NB4 (cell line): ENCODE results near the gene TSEN2.
A peak's percentile ranks its signal among the peaks of the same experiment; 100 is the strongest.

Source experiments
- DNase-seq: peaks from one replicate; pipeline ENCODE4 v3.0.0; 2010; ENCODE audit warnings: low read depth
- H3K4me3 ChIP-seq: one replicate; pipeline ENCODE4 v1.5.1; 2011; ENCODE audit warnings: mild to moderate bottlenecking, low read depth, low read length, moderate library complexity
- CTCF ChIP-seq: IDR thresholded peaks from one replicate; pipeline ENCODE4 v1.5.1; 2012; ENCODE audit warnings: low read depth, low read length
- MAX ChIP-seq: IDR thresholded peaks from 2 replicates; pipeline ENCODE4 v1.6.1; 2011; ENCODE audit warnings: low read depth, low read length
- MYC ChIP-seq: IDR thresholded peaks from 2 replicates; pipeline ENCODE4 v1.6.1; 2011; ENCODE audit warnings: low read depth, low read length
- POLR2A ChIP-seq: IDR thresholded peaks from 2 replicates; pipeline ENCODE4 v1.6.1; 2011; ENCODE audit warnings: mild to moderate bottlenecking; ENCODE audit not compliant: insufficient read length; ENCODE audit errors: extremely low read depth

TSEN2 gene

DNA sequence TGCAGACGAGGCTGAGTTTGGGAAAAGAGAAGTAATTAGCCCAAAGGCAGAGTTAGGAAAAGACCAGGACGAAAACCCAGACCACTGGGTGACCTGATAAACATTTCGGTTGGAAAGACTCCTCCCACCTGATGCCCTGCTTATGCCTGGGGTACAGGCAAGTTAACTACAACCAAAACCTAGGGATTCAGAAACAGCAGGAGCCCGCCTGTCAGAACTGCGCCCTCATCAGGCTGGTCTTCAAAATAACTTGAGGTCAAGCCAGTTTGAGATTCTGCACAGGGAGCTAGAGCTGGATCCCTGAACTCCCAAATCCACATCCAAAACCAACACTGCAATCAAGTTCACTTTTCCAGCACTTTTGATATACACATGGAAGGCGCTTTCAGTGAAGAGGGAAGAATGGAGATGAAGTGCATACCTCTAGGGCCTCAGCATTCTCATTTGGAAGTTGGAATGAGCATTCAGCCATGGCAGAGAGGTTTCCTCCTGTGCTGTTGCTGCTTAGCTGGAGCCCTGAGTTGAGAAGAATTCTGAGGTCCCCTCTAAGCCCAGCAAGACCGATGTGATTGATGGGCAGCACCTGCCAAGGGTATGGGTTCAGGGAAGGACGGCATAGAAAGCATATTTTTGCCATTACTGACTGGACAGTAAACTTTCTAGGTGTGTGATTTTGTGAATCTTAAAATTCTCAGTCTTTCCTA, 11.6 kb downstream of the TSEN2 start:
- peak; percentile 22 for DNase-seq
- no peak overlapping the region for H3K4me3 ChIP-seq
- TF ChIP-seq CTCF = peak; percentile 18
- TF ChIP-seq MAX = no peak
- no peak for TF ChIP-seq MYC
- no peak for TF ChIP-seq POLR2A

- TF ChIP-seq CTCF = no peak
- no peak for TF ChIP-seq MYC
- no peak for TF ChIP-seq MAX
- TF ChIP-seq POLR2A = no peak
- no peak for DNase-seq
- H3K4me3 ChIP-seq = no peak overlapping the region
Observed at GRCh38 chr3:12496453-12496761, 12.1 kb downstream of the TSEN2 start.

- no peak for DNase-seq
- TF ChIP-seq MAX = no peak
- no peak for TF ChIP-seq CTCF
- TF ChIP-seq POLR2A = no peak
- TF ChIP-seq MYC = no peak
- H3K4me3 ChIP-seq = no peak overlapping the region
Observed at GRCh38 chr3:12499474-12499873, 15.2 kb downstream of the TSEN2 start.

DNA sequence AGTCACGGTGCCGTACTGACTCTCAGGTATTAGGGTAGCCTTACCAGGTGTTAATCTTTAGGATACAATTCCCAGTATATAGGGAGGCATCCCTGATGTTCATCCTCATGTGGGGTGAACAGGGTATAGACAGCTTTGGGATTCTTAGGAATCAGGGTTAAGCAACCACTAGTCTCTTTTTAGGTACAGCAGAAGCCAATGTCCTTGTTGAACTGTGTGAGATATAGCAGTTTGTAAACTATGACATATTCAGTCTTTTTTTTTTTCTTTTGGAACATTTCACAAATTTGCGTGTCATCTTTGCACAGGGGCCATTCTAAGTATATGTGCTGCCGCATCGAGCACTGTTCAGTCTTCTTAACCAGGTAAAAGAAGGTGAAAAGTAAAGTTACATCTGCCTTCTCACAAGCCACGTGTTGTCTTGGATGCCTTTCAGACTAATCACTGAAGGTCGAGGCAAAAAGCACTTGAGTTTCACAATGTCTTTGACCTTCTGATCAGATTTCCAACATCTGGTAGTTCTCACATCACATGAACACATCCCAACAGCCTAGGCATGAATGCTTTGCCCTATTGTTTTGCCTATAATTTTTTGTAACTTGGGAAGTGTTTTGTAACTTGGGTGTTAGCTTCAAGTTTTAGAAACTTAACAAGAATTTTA, 17.2 kb downstream of the TSEN2 start:
- DNase-seq = no peak
- no peak for TF ChIP-seq CTCF
- TF ChIP-seq MAX = no peak
- TF ChIP-seq POLR2A = no peak
- TF ChIP-seq MYC = no peak
- no peak overlapping the region for H3K4me3 ChIP-seq

GRCh38 chr3:12503126-12503957, 19.1 kb downstream of the TSEN2 start:
- H3K4me3 ChIP-seq = no peak overlapping the region
- TF ChIP-seq MYC (no peak), MAX (no peak), CTCF (no peak), POLR2A (no peak)
- DNase-seq = peak; percentile 61
